Natural killer cell (primary cell): ENCODE measurements around the gene NID2. TPM values are rescaled to one million over a fixed set of nuclear protein-coding genes. Genes with fewer than 3 reads are reported as not detected.

Experiments
- ATAC-seq, 3 donors: fragments of 150-1000 bp in 2 of 3; fragments of 200-7000 bp in 1 of 3; cut with Tn5 transposase; 1 replicate in 1 of 3; 2 replicates in 2 of 3; pipeline ENCODE4 v1.10.0; 2021; ENCODE audit warnings: mild to moderate bottlenecking in 2 of 3, moderate library complexity in 2 of 3
- DNase-seq, 2 donors: peaks; one replicate each; pipeline versions ENCODE4 v3.0.0 to v3.0.0-alpha.2; 2013 to 2021; ENCODE audit warnings: mixed read lengths in 1 of 2
- H3K27ac ChIP-seq: one replicate; pipeline ENCODE4 v1.5.1; 2013; ENCODE audit warnings: mild to moderate bottlenecking, low read length
- H3K27me3 ChIP-seq: one replicate; pipeline ENCODE4 v1.6.1; 2013; ENCODE audit warnings: low read length; ENCODE audit not compliant: control insufficient read depth, insufficient read depth
- H3K36me3 ChIP-seq: one replicate; pipeline ENCODE4 v1.6.1; 2013; ENCODE audit warnings: low read length; ENCODE audit not compliant: control insufficient read depth, insufficient read depth
- H3K4me1 ChIP-seq: one replicate; pipeline ENCODE4 v1.6.1; 2013; ENCODE audit warnings: low read length; ENCODE audit not compliant: control insufficient read depth, insufficient read depth
- H3K4me3 ChIP-seq: one replicate; pipeline ENCODE4 v1.5.1; 2013; ENCODE audit warnings: low read length
- H3K9me3 ChIP-seq: one replicate; pipeline ENCODE4 v1.6.1; 2013; ENCODE audit warnings: low read length; ENCODE audit not compliant: control insufficient read depth, insufficient read depth
- H3K27ac Mint-ChIP-seq, 2 donors: one replicate each; pipeline ENCODE4 v1.8.0; 2022; ENCODE audit warnings: mild to moderate bottlenecking in 2 of 2, mixed read lengths in 2 of 2, moderate library complexity in 1 of 2
- H3K27me3 Mint-ChIP-seq, 2 donors: one replicate each; pipeline ENCODE4 v1.8.0; 2022; ENCODE audit warnings: low read depth in 2 of 2, mixed read lengths in 2 of 2
- H3K36me3 Mint-ChIP-seq: one replicate; pipeline ENCODE4 v1.8.0; 2022; ENCODE audit warnings: mixed read lengths
- H3K4me1 Mint-ChIP-seq, 2 donors: one replicate each; pipeline ENCODE4 v1.8.0; 2022; ENCODE audit warnings: mixed read lengths in 2 of 2
- H3K4me3 Mint-ChIP-seq: one replicate; pipeline ENCODE4 v1.8.0; 2022; ENCODE audit warnings: mild to moderate bottlenecking, moderate library complexity, mixed read lengths
- H3K9me3 Mint-ChIP-seq, 2 donors: one replicate each; pipeline ENCODE4 v1.8.0; 2022; ENCODE audit warnings: mixed read lengths in 2 of 2
- WGBS: methylation state at CpG from one replicate; pipeline ENCODE4 v1.1.7; 2013; ENCODE audit warnings: missing lambda C conversion rate; ENCODE audit not compliant: insufficient coverage; 5-methylcytosine and 5-hydroxymethylcytosine counted together
- intact Hi-C: fragments of 100-400 bp; cut with micrococcal nuclease; formaldehyde crosslinking; loops from one replicate; pipeline ENCODE4 v1.14.2; 2022
- total RNA-seq, 4 donors: library from RNA; stranded (reverse); fragments of 120-200 nt in 1 of 4; gene quantifications; one replicate each; pipeline versions ENCODE4 v1.2.3 to v1.2.4, GENCODE V29; 2013 to 2022
- TF ChIP-seq, protein P1 (sequence below): fragments of 200-600 bp; IDR thresholded peaks from one replicate; pipeline ENCODE4 v1.8.0; 2022; ENCODE audit warnings: antibody characterized with exemption

Gene NID2
- total RNA-seq, 3 donors from 2014 or later (not counting 1 experiment from before 2014, with no cell fraction given), result 0.36 to 0.80 (median 0.40) TPM

DNA sequence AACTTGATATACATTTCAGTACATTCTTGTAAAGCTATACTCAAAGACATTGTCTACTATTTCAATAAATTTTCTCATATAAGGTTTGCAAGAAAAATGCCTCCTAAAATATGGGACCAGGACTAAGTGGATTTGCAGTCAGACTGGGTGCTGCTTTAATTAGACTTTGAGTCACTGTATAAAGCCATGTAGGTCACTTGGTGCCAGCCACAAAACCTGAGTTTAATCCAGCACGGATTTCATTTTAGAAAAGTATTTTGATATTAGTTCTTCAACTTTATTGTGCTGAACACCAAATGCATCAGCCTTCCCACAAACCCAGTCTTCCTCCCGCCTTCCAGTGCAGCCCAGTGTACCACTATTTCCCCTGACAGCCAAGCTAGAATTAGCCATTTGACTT is 9.9 kb upstream of the NID2 start:
- Mint-ChIP-seq H3K4me3 (no peak overlapping the region), H3K27ac (no peak overlapping the region), H3K4me1 (peaks cover 1 to 3% of the 10 kb centered on the region in 2 donors), H3K36me3 (no peaks in the 10 kb centered on the region), H3K9me3 (no peaks in the 10 kb centered on the region), H3K27me3 (peaks cover 28 to 41% of the 10 kb centered on the region in 2 donors)
- TF ChIP-seq, protein P1, sequence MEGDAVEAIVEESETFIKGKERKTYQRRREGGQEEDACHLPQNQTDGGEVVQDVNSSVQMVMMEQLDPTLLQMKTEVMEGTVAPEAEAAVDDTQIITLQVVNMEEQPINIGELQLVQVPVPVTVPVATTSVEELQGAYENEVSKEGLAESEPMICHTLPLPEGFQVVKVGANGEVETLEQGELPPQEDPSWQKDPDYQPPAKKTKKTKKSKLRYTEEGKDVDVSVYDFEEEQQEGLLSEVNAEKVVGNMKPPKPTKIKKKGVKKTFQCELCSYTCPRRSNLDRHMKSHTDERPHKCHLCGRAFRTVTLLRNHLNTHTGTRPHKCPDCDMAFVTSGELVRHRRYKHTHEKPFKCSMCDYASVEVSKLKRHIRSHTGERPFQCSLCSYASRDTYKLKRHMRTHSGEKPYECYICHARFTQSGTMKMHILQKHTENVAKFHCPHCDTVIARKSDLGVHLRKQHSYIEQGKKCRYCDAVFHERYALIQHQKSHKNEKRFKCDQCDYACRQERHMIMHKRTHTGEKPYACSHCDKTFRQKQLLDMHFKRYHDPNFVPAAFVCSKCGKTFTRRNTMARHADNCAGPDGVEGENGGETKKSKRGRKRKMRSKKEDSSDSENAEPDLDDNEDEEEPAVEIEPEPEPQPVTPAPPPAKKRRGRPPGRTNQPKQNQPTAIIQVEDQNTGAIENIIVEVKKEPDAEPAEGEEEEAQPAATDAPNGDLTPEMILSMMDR, result no peak
- no peaks in the 10 kb centered on the region for H3K27me3 ChIP-seq
- no peak overlapping the region for H3K27ac ChIP-seq
- H3K4me3 ChIP-seq, result no peak overlapping the region
- no peak for ATAC-seq
- intact Hi-C loops, result no loop called here
- DNase-seq, result no peak
- no peaks in the 10 kb centered on the region for H3K9me3 ChIP-seq
- no peaks in the 10 kb centered on the region for H3K36me3 ChIP-seq
- 86% methylated on average over 2 of the region's 2 CpGs for WGBS
- no peaks in the 10 kb centered on the region for H3K4me1 ChIP-seq

GRCh38 chr14:52078095-52078531 is 9.3 kb upstream of the NID2 start:
- Mint-ChIP-seq H3K4me3 (no peak overlapping the region), H3K9me3 (no peaks in the 10 kb centered on the region), H3K4me1 (peaks cover 0 to 3% of the 10 kb centered on the region in 2 donors), H3K27ac (no peak overlapping the region), H3K36me3 (no peaks in the 10 kb centered on the region), H3K27me3 (peaks cover 28 to 41% of the 10 kb centered on the region in 2 donors)
- WGBS, result 30% methylated on average over 2 of the region's 2 CpGs
- intact Hi-C loops, result no loop called here
- TF ChIP-seq, protein P1, result no peak
- Histone ChIP-seq H3K4me1 (no peaks in the 10 kb centered on the region), H3K27ac (no peak overlapping the region), H3K9me3 (no peaks in the 10 kb centered on the region), H3K4me3 (no peak overlapping the region), H3K36me3 (no peaks in the 10 kb centered on the region), H3K27me3 (no peaks in the 10 kb centered on the region)
- no peak for DNase-seq
- no peak for ATAC-seq

DNA sequence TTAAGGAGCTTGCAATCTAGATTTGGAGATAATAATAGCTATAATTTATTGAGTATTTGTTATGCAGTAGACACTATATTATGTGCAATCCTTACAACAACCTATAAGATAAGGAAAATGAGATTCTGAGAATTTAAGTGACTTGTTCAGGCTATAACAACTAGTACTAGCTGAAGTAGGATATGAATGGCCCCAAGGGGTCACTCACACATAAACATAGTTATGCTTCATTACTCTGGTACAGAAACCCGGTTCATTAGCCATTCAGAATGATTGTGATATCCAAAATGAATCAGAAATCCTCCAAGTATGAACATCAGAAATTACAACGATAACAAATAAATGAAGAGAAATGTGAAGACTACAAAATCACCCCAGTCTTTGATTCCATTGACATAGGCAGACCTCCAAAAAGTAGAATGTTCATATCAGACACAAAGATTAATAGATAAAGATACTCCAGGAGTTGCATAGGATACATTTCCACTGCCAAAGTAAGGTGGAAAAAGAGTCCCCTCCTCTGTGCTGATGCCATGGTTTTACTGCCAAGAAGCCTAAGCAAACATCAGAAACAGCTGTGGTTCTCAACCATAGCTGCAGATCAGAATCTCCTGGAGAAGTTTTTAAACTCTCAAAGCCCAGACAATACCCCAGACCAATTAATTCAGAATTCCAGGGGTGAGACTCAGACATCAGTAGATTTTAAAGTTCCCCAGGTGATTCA is 8.6 kb upstream of the NID2 start:
- intact Hi-C loops, result no loop called here
- TF ChIP-seq, protein P1, result no peak
- Histone ChIP-seq H3K27ac (no peak overlapping the region), H3K4me1 (no peaks in the 10 kb centered on the region), H3K36me3 (no peaks in the 10 kb centered on the region), H3K27me3 (no peaks in the 10 kb centered on the region), H3K4me3 (no peak overlapping the region), H3K9me3 (no peaks in the 10 kb centered on the region)
- no peak for DNase-seq
- 50% methylated on average over 2 of the region's 2 CpGs for WGBS
- ATAC-seq, result no peak
- Mint-ChIP-seq H3K4me1 (peaks cover 0 to 10% of the 10 kb centered on the region in 2 donors), H3K27ac (no peak overlapping the region), H3K4me3 (no peak overlapping the region), H3K27me3 (peaks cover 28 to 45% of the 10 kb centered on the region in 2 donors), H3K36me3 (no peaks in the 10 kb centered on the region), H3K9me3 (no peaks in the 10 kb centered on the region)

DNA sequence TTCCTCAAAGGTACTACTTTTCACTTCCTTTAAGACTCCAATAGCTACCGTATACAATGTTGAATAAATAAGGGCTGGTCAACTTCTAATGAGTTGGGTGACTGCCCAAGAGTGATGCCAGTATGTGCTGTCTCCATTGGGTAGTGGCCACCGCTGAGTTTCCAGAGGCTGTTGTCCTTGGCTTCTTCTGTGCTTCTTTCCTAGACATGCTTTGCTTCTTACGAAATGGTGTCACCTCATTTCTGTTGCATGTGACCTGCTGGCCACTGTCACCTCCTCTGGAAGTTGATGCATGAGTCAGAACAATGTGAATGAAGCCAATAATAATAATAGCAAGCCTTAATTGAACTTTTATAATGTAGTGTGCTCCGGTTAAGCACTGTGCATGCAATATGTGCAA is 7.5 kb upstream of the NID2 start:
- no peaks in the 10 kb centered on the region for H3K4me1 ChIP-seq
- no peak overlapping the region for H3K27ac ChIP-seq
- ATAC-seq (no peak), DNase-seq (no peak)
- Mint-ChIP-seq H3K9me3 (no peaks in the 10 kb centered on the region), H3K27me3 (peaks cover 32 to 48% of the 10 kb centered on the region in 2 donors), H3K27ac (no peak overlapping the region), H3K36me3 (no peaks in the 10 kb centered on the region), H3K4me1 (peaks cover 0 to 10% of the 10 kb centered on the region in 2 donors), H3K4me3 (no peak overlapping the region)
- H3K27me3 ChIP-seq, result peaks cover 3% of the 10 kb centered on the region
- no peaks in the 10 kb centered on the region for H3K9me3 ChIP-seq
- TF ChIP-seq, protein P1, result no peak
- H3K36me3 ChIP-seq, result no peaks in the 10 kb centered on the region
- 64% methylated on average over 4 of the region's 4 CpGs for WGBS
- H3K4me3 ChIP-seq, result no peak overlapping the region
- intact Hi-C loops, result no loop called here
